Measurements from ENCODE around the gene PPM1H. TPM values are rescaled to one million over a fixed set of nuclear protein-coding genes. Genes with fewer than 3 reads are reported as not detected.

PPM1H gene
- total and polyA plus RNA-seq, 12 donors: 0.81 to 5.5 (median 2.6) TPM

GRCh38 chr12:62848418-62848817, 86.5 kb downstream of the PPM1H start:
- no peaks in the 10 kb centered on the region for H3K9me3 ChIP-seq (replicated peaks in 1 of 3)
- H3K4me1 ChIP-seq (replicated peaks in 1 of 2): no peaks in the 10 kb centered on the region
- H3K27me3 ChIP-seq: no peaks in the 10 kb centered on the region
- no peak for DNase-seq
- intact Hi-C loops (cut with DNase I): no loop called here
- H3K27ac ChIP-seq: no peak overlapping the region
- H3K4me3 ChIP-seq: no peak overlapping the region
- TF ChIP-seq POLR2A (IDR thresholded peaks at IDR 0.05): no peak
- TF ChIP-seq, protein P1, sequence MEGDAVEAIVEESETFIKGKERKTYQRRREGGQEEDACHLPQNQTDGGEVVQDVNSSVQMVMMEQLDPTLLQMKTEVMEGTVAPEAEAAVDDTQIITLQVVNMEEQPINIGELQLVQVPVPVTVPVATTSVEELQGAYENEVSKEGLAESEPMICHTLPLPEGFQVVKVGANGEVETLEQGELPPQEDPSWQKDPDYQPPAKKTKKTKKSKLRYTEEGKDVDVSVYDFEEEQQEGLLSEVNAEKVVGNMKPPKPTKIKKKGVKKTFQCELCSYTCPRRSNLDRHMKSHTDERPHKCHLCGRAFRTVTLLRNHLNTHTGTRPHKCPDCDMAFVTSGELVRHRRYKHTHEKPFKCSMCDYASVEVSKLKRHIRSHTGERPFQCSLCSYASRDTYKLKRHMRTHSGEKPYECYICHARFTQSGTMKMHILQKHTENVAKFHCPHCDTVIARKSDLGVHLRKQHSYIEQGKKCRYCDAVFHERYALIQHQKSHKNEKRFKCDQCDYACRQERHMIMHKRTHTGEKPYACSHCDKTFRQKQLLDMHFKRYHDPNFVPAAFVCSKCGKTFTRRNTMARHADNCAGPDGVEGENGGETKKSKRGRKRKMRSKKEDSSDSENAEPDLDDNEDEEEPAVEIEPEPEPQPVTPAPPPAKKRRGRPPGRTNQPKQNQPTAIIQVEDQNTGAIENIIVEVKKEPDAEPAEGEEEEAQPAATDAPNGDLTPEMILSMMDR (IDR thresholded peaks at IDR 0.05): no peak
- 46 to 83% (median 61%) methylated on average over 2 of the region's 2 CpGs for WGBS, 4 donors
- no peaks in the 10 kb centered on the region for H3K36me3 ChIP-seq (replicated peaks in 1 of 2)

- no peak for DNase-seq
- H3K4me3 ChIP-seq: no peak overlapping the region
- no peak for TF ChIP-seq POLR2A (IDR thresholded peaks at IDR 0.05)
- TF ChIP-seq, protein P1 (IDR thresholded peaks at IDR 0.05): no peak
- 91 to 95% (median 94%) methylated on average over 2 of the region's 2 CpGs for WGBS, 4 donors
- H3K9me3 ChIP-seq (replicated peaks in 1 of 3): no peaks in the 10 kb centered on the region
- H3K36me3 ChIP-seq (replicated peaks in 1 of 2): no peaks in the 10 kb centered on the region
- no peaks in the 10 kb centered on the region for H3K27me3 ChIP-seq
- no peaks in the 10 kb centered on the region for H3K4me1 ChIP-seq (replicated peaks in 1 of 2)
- H3K27ac ChIP-seq: no peak overlapping the region
- intact Hi-C loops (cut with DNase I): no loop called here
These were observed 87.2 kb downstream of the PPM1H start for GRCh38 chr12:62847709-62848108.

DNA sequence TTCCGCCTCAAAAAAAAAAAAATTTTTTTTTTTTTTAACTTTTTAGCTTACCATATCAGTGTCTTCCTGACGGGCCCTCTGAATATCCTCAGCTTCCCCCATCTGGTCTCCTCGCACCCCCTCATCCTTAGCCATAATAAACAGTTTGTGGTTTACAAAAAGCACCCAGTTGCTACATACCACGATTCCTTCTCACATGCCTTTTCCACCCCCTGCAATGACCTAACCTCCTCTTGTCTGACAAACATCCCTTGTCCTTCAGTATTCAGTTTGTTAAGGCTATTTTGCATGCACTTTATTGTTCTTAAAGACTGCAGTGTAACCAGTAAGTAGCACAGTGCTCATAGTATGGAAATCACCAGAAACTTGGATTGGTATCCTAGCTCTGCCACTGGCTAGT, 88.5 kb downstream of the PPM1H start:
- H3K4me3 ChIP-seq: no peak overlapping the region
- DNase-seq: no peak
- H3K9me3 ChIP-seq (replicated peaks in 1 of 3): no peaks in the 10 kb centered on the region
- TF ChIP-seq POLR2A (IDR thresholded peaks at IDR 0.05): no peak
- TF ChIP-seq, protein P1 (IDR thresholded peaks at IDR 0.05): no peak
- intact Hi-C loops (cut with DNase I): no loop called here
- H3K27me3 ChIP-seq: no peaks in the 10 kb centered on the region
- WGBS, 4 donors: 73 to 80% (median 78%) methylated on average over 4 of the region's 4 CpGs
- no peak overlapping the region for H3K27ac ChIP-seq
- no peaks in the 10 kb centered on the region for H3K4me1 ChIP-seq (replicated peaks in 1 of 2)
- no peaks in the 10 kb centered on the region for H3K36me3 ChIP-seq (replicated peaks in 1 of 2)

- no peak overlapping the region for H3K4me3 ChIP-seq
- H3K4me1 ChIP-seq (replicated peaks in 1 of 2): no peaks in the 10 kb centered on the region
- intact Hi-C loops (cut with DNase I): no loop called here
- TF ChIP-seq POLR2A (IDR thresholded peaks at IDR 0.05): no peak
- TF ChIP-seq, protein P1 (IDR thresholded peaks at IDR 0.05): no peak
- no peaks in the 10 kb centered on the region for H3K36me3 ChIP-seq (replicated peaks in 1 of 2)
- no peak for DNase-seq
- H3K9me3 ChIP-seq (replicated peaks in 1 of 3): no peaks in the 10 kb centered on the region
- H3K27me3 ChIP-seq: no peaks in the 10 kb centered on the region
- H3K27ac ChIP-seq: no peak overlapping the region
- WGBS, 4 donors: 73 to 83% (median 79%) methylated on average over 2 of the region's 2 CpGs
These were observed 90.0 kb downstream of the PPM1H start for GRCh38 chr12:62844915-62845314.

Measured in adrenal gland (tissue), 12 donors.